OCI-LY7 (cell line): ENCODE data around the gene LRRK1. TPM values are rescaled to one million over a fixed set of nuclear protein-coding genes. Genes with fewer than 3 reads are reported as not detected.

Experiments used
- BruUV-seq: library from RNA; stranded (reverse); fragments of 400-500 nt; replicated peaks from 2 replicates; lab custom pipeline; 2021; lab: Mats Ljungman, UMichigan
- CTCF ChIA-PET: fragments of 300-600 bp; sonication (Branson Sonifier 250); formaldehyde crosslinking; loops from one replicate; lab custom pipeline; 2022; ENCODE audit warnings: antibody characterized with exemption; ENCODE audit not compliant: unreplicated experiment; lab: Charles Lee
- POLR2A ChIA-PET: fragments of 300-600 bp; sonication (Branson Sonifier 250); formaldehyde crosslinking; loops from one replicate; lab custom pipeline; 2022; ENCODE audit warnings: antibody characterized with exemption; lab: Charles Lee
- DNase-seq: peaks from one replicate; pipeline ENCODE4 v3.0.0-alpha.2; 2015; ENCODE audit warnings: low spot score
- H2AFZ ChIP-seq: fragments of 200-600 bp; sonication (generic), shearing (Covaris generic); 2 replicates; pipeline ENCODE4 v1.6.1; 2014; ENCODE audit warnings: mild to moderate bottlenecking, antibody characterized with exemption, low read length, moderate library complexity
- H3K27ac ChIP-seq: fragments of 200-600 bp; sonication (generic); 2 replicates; pipeline ENCODE4 v1.5.1; 2014; ENCODE audit warnings: mixed run types, low read depth, mild to moderate bottlenecking, moderate library complexity, low read length, inconsistent platforms; ENCODE audit not compliant: poor library complexity, severe bottlenecking
- H3K36me3 ChIP-seq: fragments of 200-600 bp; sonication (generic); 2 replicates; pipeline ENCODE4 v1.6.1; 2014; ENCODE audit warnings: mild to moderate bottlenecking, antibody characterized with exemption, low read length, moderate library complexity, mixed read lengths; ENCODE audit not compliant: insufficient read depth
- H3K4me1 ChIP-seq: fragments of 200-600 bp; sonication (generic); 2 replicates; pipeline ENCODE4 v1.5.1; 2014; ENCODE audit warnings: mild to moderate bottlenecking, low read length; ENCODE audit not compliant: insufficient read depth, poor library complexity, severe bottlenecking
- H3K4me2 ChIP-seq: fragments of 200-600 bp; sonication (generic); 2 replicates; pipeline ENCODE4 v1.6.1; 2014; ENCODE audit warnings: mild to moderate bottlenecking, low read length
- H3K4me3 ChIP-seq: fragments of 200-600 bp; sonication (generic); 2 replicates; pipeline ENCODE4 v1.5.1; 2014; ENCODE audit warnings: mild to moderate bottlenecking, low read depth, low read length; ENCODE audit not compliant: poor library complexity, severe bottlenecking
- H3K79me2 ChIP-seq: fragments of 200-600 bp; sonication (generic); 2 replicates; pipeline ENCODE4 v1.6.1; 2016; ENCODE audit warnings: low read depth, mild to moderate bottlenecking, low read length, moderate library complexity, mixed read lengths; ENCODE audit not compliant: insufficient read depth
- H3K9me2 ChIP-seq: fragments of 200-600 bp; sonication (generic); 2 replicates; pipeline ENCODE4 v1.6.1; 2016; ENCODE audit warnings: mild to moderate bottlenecking, low read length, mixed read lengths; ENCODE audit not compliant: insufficient read depth
- H3K9me3 ChIP-seq: fragments of 200-600 bp; sonication (generic); 2 replicates; pipeline ENCODE4 v1.6.1; 2014; ENCODE audit warnings: mild to moderate bottlenecking, mixed run types, low read length, mixed read lengths
- H4K20me1 ChIP-seq: fragments of 200-600 bp; sonication (generic); 2 replicates; pipeline ENCODE4 v1.6.1; 2014; ENCODE audit warnings: mild to moderate bottlenecking, antibody characterized with exemption, low read length, moderate library complexity, mixed read lengths; ENCODE audit not compliant: insufficient read depth
- CTCF ChIP-seq: fragments of 200-600 bp; sonication (generic); conservative IDR thresholded peaks from 2 replicates; pipeline ENCODE4 v1.5.1; 2014; ENCODE audit warnings: mild to moderate bottlenecking, antibody characterized with exemption, low read length, moderate library complexity, mixed read lengths
- EZH2phosphoT487 ChIP-seq: fragments of 200-600 bp; sonication (generic); IDR thresholded peaks from 2 replicates; pipeline ENCODE4 v1.6.1; 2018; ENCODE audit warnings: low read depth, borderline replicate concordance, mild to moderate bottlenecking, mixed run types, antibody characterized with exemption, low read length, moderate library complexity, mixed read lengths
- intact Hi-C: fragments of 100-400 bp; cut with micrococcal nuclease; formaldehyde crosslinking; loops from one replicate; pipeline ENCODE4 v1.10.0; 2022; ENCODE audit not compliant: unreplicated experiment
- total RNA-seq, 2 experiments: library from RNA; depleted of rRNA in 1 of 2; stranded (reverse); fragments of >200 nt in 1 of 2; shearing (Covaris generic) in 1 of 2; gene quantifications; 2 replicates each; pipeline ENCODE4 v1.2.3, GENCODE V29; 2014 to 2022

LRRK1 gene
- total RNA-seq, 2 experiments from 2014 or later: 92.3 to 233 TPM

GRCh38 chr15:101008158-101009139 lies 89.3 kb downstream of the LRRK1 start:
- Histone ChIP-seq H3K79me2 (peaks cover 5% of the 10 kb centered on the region; the same call in 1 of the 2 replicates), H2AFZ (peak overlapping the region; percentile 11; the same call in 1 of the 2 replicates), H3K36me3 (peaks cover 89% of the 10 kb centered on the region), H3K4me1 (peaks cover 40% of the 10 kb centered on the region), H3K4me3 (peak overlapping the region; percentile 59), H3K27ac (peak overlapping the region; percentile 76), H3K9me2 (no peaks in the 10 kb centered on the region), H3K4me2 (peak overlapping the region; percentile 68), H3K9me3 (peaks cover under 1% of the 10 kb centered on the region; the same call in 1 of the 2 replicates), H4K20me1 (no peaks in the 10 kb centered on the region)
- BruUV-seq: no TSS peak
- ChIA-PET POLR2A (interaction anchor here (0.6 to 1.9 kb wide), 12 partner anchors 12 to 152 kb away, joined by 3 to 12 read pairs (median 4); partner anchors contain the start of gene LRRK1), CTCF (interaction anchor here (0.5 to 3.8 kb wide), 13 partner anchors 8 to 1873 kb away, joined by 3 to 42 read pairs (median 3); partner anchors contain the start of genes ASB7, LINS1 and LRRK1)
- intact Hi-C loops: loop anchor here (5.0 kb wide), 2 partner anchors 136 to 381 kb away; no protein-coding TSS in a partner anchor
- TF ChIP-seq EZH2phosphoT487: no peak
- peak; percentile 91 for TF ChIP-seq CTCF
- DNase-seq: peak; percentile 85

GRCh38 chr15:101009176-101009575 lies 90.0 kb downstream of the LRRK1 start:
- H3K27ac ChIP-seq: peak overlapping the region; percentile 76
- intact Hi-C loops: loop anchor here (5.0 kb wide), 2 partner anchors 137 to 382 kb away; no protein-coding TSS in a partner anchor

More at GRCh38 chr15:101009176-101009575, 90.0 kb downstream of the LRRK1 start:
- ChIA-PET CTCF (interaction anchor here (0.6 to 3.8 kb wide), 7 partner anchors 7 to 407 kb away, joined by 3 to 42 read pairs (median 3); partner anchors contain the start of genes ASB7, LINS1 and LRRK1), POLR2A (interaction anchor here (1.5 to 1.9 kb wide), 2 partner anchors 11 to 91 kb away, joined by 4 to 12 read pairs; partner anchors contain the start of gene LRRK1)
- BruUV-seq: no TSS peak
- Histone ChIP-seq H3K9me2 (no peaks in the 10 kb centered on the region), H3K36me3 (peaks cover 89% of the 10 kb centered on the region), H3K79me2 (peaks cover 5% of the 10 kb centered on the region; the same call in 1 of the 2 replicates), H3K4me3 (peak overlapping the region; percentile 59), H2AFZ (no peak overlapping the region), H3K4me2 (peak overlapping the region; percentile 68), H3K9me3 (no peaks in the 10 kb centered on the region), H3K4me1 (peaks cover 40% of the 10 kb centered on the region), H4K20me1 (no peaks in the 10 kb centered on the region)
- no peak for TF ChIP-seq EZH2phosphoT487
- no peak for TF ChIP-seq CTCF
- DNase-seq: no peak
